Smooth muscle cell of trachea (primary cell): ENCODE data around the gene AEBP1. TPM values are rescaled to one million over a fixed set of nuclear protein-coding genes. Genes with fewer than 3 reads are reported as not detected.

ENCODE experiments used
- total RNA-seq: library from RNA; depleted of rRNA; stranded (reverse); fragments of >200 nt; gene quantifications from 2 replicates; pipeline ENCODE4 v1.2.1, GENCODE V29; 2014

AEBP1 gene
- total RNA-seq: 132 and 145 TPM in 2 replicates

DNA sequence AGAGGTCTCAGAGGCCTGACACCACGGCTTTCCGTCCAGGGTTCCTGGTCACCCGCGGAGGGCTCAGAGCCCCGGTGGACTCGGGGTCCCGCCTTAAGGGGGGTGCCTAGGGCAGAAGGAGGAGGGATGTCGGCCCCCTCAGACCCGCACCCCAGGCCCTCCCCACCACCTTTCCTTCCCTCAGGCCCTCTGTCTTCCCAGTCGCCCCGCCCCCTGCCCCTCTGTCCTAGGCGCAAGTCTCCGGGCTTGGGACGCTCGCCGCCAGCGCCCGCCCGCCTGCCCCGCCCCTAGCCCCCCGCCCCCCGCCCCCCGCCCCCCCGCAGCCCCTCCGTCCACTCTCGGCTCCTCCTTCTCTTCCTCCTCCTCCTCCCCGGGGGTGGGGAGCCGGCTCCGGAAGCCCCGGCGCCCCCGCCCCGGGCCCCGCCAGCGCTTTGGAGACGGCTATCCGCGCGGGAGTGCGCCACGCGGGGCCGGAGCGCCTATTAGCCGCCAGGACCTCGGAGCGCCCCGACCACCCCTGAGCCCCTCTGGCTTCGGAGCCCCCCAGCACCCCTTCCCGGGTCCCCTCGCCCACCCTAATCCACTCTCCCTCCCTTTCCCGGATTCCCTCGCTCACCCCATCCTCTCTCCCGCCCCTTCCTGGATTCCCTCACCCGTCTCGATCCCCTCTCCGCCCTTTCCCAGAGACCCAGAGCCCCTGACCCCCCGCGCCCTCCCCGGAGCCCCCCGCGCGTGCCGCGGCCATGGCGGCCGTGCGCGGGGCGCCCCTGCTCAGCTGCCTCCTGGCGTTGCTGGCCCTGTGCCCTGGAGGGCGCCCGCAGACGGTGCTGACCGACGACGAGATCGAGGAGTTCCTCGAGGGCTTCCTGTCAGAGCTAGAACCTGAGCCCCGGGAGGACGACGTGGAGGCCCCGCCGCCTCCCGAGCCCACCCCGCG is at the start of gene AEBP1:
TSS of gene AEBP1 (plus strand) at position 423 of the 937 bp plus-strand sequence. CDS start at position 744, 321 bp downstream.

DNA sequence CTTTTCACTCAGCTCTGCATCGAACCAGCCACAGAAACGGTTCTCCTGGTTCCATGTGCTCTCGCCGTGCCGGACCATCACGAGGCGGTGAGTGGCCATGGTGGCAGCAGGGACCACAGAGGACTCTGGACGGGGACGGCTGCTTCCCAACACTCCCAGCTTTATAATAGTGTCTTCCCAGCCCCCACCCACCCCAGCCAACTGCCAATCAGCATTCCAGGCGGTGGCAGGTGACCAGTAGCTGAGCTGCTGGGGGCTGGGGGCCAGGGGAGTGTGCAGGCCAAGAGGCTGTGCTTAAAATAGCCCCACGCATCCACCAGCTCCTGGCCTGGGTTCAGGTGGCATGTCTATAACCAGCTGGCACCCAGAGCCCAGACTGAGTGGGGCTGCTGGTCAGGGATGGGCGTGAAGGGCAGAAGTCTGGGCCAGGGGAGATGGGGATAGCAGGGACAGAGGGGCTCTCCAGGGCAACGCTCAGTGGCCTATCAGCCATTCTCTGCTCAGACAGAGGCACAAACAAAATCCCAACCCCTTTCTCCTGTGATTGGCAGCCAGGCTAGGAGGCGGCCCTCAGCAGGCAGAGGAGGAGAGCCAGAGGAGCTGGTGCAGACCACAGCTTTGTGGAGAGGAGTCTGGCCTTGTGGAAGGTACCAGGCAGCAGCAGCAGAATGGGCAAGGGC is 38.6 kb upstream of the AEBP1 start, which contains the start of gene PGAM2:
TSS of gene PGAM2 (minus strand) at position 137 of the 680 bp plus-strand sequence. CDS start at position 99, 38 bp downstream.

DNA sequence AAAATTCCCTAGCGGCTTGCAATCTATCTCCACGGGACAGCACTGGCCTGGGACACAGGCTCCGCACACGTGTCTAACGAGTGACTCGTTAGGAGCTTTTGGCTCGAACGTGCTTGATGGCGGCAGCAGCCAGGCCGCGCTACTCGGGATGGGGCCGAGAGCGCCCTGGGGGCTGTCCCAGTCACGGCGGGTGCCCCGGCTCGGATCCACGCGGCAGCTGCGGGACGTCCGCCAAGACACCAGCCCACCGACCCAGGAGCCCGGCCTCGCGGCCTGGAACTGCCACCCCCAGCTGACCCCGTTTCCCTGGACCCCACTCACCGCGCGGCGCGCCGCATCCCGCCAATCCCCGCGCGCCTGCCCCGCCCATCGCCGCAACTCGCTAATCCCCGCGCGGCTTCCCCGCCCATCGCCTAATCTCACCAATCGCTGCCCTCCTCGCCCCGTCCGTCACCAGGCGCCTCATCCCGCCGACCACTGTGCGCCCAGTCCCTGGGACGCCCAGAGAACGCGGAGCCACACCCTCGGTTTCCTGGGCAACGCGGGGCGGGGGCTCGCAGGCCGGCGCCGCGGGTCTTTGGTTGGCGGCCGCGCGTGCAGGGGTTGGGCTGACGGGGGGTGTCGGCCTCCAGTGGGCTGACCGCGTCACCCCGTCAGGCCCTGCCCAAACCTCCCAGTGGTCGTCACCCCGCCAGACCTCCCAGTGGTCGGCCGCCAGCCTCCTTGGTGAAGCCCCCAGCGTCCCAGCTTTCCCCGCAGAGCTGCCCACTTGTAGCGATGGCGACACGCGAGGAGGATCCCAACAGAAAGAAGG is 19.3 kb downstream of the AEBP1 start, which contains the start of gene POLD2:
TSS of gene POLD2 (minus strand) at position 359 of the 814 bp plus-strand sequence. CDS start 1,495 bp downstream, outside the sequence.

DNA sequence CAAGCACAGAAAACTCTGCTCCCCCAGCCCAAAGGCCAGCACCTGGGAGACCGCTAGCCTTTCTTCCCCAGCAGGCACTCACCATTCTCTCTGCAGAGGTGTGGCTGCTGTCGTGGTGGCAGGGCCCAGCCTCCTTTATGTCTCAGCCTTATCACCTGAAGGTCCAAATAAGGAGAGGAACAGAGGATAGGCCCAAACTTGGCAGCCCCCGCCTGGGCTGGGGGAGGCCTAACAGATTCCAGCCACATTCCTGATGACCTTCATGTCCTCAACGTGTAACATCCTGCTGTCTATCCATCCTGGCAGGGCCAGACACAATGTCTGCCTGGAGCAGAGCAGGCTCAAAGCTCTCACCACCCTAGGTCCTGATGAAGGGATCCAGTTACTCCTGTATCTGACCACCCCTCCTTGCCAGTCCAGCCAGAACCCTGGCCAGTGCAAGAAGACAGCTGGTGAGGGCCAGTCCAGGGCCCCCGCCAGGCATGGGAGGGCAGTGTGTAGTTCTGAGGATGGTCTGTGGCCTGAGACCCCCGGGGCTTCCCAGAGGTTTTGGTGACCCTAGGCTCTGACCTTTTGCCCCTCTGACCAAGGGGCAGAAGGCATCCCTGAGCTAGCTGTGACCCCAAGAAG is 37.2 kb downstream of the AEBP1 start, which contains the start of gene MYL7:
TSS of gene MYL7 (minus strand) at position 112 of the 630 bp plus-strand sequence. CDS start at position 85, 27 bp downstream.

Other genes starting within 250 kb of the AEBP1 start
- 100 and 122 TPM in 2 replicates for gene MRPS24, start 234.8 kb upstream of the AEBP1 start, total RNA-seq
- gene URGCP, start 197.7 kb upstream of the AEBP1 start, total RNA-seq: 33.7 and 44.0 TPM in 2 replicates
- gene UBE2D4, start 177.9 kb upstream of the AEBP1 start, total RNA-seq: 8.0 and 17.4 TPM in 2 replicates
- gene SPDYE1, start 106.4 kb upstream of the AEBP1 start, total RNA-seq: not detected in 2 replicates
- gene DBNL, start 59.6 kb upstream of the AEBP1 start, total RNA-seq: 138 and 176 TPM in 2 replicates
- gene PGAM2, start 38.8 kb upstream of the AEBP1 start, total RNA-seq: 0.17 and 0.29 TPM in 2 replicates
- gene POLM, start 21.8 kb upstream of the AEBP1 start, total RNA-seq: 17.0 and 19.5 TPM in 2 replicates
- gene POLD2, start 19.2 kb downstream of the AEBP1 start, total RNA-seq: 95.4 and 124 TPM in 2 replicates
- not detected in 2 replicates for gene MYL7, start 37.0 kb downstream of the AEBP1 start, total RNA-seq
- gene GCK, start 85.1 kb downstream of the AEBP1 start, total RNA-seq: 1.5 and 2.2 TPM in 2 replicates
- gene YKT6, start 96.6 kb downstream of the AEBP1 start, total RNA-seq: 88.7 and 93.5 TPM in 2 replicates
- 0.15 and 0.33 TPM in 2 replicates for gene CAMK2B, start 221.2 kb downstream of the AEBP1 start, total RNA-seq